Eye (tissue), 1 donor: ENCODE data around the gene CEMP1.
"Not testable (repeated sequence)": the region's sequence is repeated elsewhere in the genome, so short reads cannot be mapped to it uniquely, and the experiment has no call there.

Source experiments
- DNase-seq: peaks from one replicate; pipeline ENCODE4 v3.0.0-alpha.2; 2015

CEMP1 gene

DNA sequence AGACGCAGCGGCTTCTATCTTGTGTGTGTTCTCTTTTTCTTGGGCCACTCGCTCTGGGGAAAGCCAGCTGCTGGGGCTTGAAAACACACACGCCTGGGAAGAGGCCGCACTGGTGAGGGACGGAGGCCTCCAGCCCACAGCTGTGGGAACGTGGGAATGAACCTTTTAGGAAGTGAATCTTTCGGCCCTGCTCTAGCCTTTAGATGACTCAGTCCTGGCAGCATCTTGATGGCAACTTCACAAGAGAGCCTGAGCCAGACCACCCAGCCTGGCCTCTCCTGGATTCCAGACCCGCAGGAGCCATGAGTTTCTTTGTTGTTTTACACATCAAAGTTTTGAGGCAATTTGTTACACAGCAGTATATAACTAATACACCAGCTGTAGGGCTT, 4.4 kb upstream of the CEMP1 start:
- no peak for DNase-seq

DNA sequence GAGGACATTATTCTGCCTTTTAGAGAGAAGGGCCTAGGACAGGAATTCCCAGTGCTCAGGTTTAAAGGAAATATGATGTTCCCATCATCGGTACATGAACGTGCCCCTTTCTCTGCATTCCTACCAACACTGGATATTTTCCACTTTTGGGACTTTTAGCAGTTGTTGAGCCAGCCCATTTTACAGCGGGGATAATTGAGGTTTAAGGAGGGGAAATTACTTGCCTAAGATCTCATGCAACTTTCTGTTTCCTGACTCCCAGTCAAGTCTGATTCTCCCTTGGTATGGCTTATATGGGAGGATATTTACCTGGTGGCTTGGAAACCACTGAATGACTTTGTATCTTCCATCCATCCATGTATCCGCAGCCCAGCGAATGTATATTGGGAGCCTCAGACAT, 3.1 kb upstream of the CEMP1 start:
- DNase-seq: not testable (repeated sequence)

DNA sequence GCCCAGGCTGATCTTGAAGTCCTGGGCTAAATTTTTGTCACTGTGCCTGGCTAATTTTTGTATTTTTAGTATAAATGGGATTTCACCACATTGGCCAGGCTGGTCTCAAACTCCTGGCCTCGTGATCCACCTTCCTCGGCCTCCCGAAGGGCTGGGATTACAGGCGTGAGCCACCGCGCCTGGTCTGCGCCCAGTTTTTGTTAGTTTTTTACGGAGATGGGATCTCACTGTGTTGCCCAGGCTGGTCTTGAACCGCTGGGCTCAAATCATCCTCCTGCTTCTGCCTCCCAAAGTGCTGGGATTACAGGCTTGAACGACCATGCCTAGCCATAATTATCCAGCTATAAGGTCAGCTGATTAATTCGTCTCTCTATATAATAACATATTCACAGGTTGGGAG, 2.7 kb upstream of the CEMP1 start:
- no peak for DNase-seq

DNA sequence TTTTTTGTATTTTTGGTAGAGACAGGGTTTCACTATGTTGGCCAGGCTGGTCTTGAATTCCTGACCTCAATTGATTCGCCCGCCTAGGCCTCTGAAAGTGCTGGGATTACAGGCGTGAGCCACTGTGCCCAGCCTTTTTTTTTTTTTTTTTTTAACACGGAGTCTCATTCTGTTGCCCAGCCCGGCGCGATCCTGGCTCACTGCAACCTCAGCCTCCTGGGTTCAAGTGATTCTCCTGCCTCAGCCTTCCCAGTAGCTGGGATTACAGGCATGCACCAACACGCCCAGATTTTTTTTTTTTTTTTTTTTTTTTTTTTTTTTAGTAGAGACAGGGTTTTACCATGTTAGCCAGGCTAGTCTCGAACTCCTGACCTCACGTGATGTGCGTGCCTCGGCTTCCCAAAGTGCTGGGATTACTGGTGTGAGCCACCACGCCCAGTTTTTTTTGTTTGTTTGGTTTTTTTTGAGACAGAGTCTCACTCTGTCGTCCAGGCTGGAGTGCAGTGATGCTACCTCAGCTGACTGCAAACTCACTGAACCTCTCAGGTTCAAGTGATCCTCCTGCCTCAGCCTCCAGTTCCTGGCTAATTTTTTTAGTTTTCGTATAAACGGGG, 2.0 kb upstream of the CEMP1 start:
- DNase-seq: not testable (repeated sequence)

DNA sequence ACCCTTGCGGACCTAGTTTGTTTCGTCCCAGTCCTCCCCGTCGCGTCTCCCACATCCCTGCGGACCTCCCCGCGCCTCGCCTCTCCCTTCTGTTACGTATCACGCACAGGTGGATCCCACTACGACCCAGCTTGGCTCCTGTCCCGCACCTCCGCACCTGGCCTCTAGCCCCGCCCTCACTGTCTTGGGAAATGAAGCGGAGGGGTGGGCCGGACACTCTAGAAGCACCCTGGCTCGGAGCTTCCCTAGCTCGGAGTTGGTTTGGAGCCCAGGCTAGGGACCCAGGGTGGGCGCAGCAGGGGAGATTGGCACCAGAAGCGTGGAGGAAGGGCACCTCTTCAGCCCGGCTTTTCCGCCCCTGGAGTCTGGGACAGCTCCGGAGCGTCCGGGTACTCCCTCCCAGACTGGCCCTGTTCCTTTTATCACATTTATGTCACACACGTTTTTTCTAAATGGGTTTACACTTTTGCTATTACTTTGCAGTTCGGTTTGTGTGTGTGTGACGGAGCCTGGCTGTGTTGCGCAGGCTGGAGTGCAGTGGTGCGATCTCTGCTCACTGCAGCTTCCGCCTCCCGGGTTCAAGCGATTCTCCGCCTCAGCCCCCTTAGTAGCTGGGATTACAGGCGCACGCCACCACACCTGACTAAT, 1.4 kb upstream of the CEMP1 start:
- peak; percentile 83 for DNase-seq

DNA sequence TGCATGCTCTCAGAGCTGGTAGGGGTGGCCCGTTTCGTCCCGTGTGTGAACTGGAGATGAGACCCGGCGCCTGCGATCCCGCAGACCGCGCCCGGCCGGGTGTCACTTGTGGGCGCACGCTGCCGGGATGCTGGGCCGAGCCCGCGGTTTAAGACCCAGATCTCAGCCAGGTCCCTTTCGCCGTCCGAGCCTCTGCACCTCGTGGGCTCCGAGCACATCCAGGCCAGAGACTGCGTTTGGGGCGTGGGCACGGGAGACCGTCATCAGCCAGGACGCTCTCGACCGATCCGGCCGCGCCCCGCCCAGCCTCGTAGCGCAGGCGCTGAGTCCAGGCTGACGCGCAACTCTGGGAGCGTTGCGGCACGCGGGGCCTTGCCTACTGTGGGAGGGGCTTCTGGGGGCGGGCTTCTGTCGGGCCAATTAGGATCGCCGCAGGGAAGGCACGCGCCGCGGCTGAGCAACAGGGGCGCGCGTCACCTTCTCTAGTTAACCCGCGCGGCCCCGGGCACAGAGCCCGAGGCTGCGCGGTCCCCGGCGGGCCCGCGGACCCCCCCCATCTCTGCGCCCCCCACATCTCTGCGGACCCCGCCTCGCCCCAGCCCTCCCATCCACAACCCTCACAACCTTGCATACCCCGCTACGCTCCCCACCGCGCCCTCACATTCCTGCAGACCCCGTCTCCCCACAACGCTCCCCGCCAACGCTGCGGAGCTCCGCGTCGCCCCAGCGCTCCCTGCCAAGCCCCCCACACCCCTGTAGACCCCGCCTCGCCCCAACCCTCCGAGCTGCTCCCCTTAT, 687 bp upstream of the CEMP1 start:
- DNase-seq: peak; percentile 98

DNA sequence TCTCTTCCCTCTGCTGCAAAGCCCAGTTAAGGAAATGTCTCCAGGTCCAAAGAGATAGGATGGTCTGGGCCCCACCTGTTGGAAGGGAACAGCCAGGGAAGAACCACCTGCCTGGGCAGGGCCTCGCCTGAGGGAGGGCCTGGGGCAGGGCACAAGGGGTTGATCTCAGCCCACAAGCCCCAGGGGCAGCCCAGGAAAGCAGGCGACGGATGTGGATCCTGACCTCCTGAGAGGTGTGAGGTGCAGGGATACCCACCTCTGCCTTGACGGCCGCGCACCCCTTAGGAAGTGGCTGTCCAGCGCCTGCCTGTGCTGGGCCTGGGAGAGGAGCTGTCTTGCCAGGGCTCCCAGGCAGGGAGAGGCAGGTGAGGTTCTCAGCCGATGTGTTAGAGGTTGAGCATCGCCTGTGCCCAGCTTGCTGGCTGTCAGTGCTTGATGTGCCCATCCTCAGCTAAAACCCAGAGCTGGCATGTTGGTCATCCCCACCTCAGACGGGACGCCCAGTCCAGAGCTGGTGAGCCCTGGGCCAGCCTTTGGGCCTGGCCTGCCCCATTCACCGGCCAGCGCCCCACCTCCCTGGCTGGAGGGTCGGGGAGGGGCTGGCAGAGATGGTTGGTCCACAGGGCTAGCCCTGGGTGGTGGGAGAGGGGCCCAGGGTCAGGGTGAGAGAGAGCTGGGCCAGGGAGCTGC, 434 bp downstream of the CEMP1 start:
- no peak for DNase-seq

DNA sequence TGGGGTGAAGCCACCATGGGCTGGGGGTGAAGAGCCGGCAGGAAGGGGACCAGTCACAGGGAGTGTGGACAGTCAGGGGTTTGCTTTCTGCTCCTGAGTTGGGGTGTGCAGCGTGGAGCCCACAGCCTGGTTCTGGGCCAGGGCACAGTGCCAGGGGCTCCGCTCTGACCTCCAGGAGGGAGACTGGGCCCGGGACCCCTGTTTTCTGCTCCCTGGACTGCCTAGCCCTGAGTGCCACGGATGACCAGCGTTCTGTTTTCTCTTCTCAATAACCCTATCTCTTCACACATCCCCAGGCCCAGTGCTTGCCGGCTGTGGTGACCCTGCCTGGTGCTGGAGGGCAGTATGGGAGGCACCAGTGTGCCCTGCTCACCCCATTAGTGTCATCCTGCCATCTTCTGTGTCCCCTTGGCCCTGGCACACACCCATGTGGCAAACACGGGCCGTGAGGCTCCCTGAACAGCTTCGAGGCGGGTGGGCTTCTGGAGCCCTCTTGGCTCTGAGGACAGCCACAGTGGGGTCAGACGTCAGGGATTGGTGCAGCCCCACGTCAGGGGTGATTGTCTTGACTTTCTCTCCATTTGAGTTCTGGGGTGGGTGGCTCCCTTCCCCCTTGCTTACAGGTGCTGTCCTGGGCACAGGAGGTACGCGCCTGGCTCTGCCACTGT, 1.1 kb downstream of the CEMP1 start:
- DNase-seq: no peak

DNA sequence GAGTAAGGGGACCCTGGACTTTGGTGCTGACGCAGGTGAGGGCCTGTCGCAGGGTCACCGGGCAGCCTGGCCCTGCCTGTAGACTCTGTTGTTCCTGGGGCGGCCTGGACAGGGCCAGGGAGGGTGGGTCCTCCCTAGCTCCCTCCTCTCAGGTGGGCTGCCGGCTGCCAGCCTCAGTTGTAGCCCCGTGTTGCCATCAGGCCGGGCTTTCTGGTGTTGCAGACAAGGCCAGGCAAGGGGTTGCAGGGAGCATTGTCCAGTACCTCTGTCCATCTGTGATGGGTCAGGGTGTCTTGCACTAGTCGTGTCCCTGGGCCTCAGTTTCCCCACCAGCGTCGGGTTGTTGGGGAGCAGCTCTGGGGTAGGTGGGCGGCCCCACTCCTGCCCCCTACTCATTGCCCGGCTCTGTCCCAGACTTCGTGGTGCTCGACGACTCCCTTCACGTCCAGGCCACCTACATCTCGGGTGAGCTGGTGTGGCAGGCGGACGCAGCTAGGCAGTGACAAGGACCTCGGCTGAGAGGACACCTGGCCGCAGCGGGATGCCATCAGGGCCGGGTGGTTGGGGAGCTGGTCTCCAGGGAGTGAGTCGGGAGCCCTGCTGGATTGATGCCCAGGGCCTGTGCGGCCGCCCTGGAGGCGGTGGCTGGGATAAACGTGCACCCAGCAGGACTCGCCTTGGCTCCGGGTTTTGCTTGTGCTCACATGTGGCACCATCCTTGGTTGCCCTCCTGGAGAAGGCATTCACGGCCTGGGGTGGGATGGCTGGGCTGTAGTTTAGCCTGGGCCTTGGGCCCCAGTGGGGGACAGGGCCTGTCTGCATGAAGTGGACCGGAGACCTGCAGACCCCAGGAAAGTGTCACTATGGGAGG, 1.9 kb downstream of the CEMP1 start:
- DNase-seq: no peak

DNA sequence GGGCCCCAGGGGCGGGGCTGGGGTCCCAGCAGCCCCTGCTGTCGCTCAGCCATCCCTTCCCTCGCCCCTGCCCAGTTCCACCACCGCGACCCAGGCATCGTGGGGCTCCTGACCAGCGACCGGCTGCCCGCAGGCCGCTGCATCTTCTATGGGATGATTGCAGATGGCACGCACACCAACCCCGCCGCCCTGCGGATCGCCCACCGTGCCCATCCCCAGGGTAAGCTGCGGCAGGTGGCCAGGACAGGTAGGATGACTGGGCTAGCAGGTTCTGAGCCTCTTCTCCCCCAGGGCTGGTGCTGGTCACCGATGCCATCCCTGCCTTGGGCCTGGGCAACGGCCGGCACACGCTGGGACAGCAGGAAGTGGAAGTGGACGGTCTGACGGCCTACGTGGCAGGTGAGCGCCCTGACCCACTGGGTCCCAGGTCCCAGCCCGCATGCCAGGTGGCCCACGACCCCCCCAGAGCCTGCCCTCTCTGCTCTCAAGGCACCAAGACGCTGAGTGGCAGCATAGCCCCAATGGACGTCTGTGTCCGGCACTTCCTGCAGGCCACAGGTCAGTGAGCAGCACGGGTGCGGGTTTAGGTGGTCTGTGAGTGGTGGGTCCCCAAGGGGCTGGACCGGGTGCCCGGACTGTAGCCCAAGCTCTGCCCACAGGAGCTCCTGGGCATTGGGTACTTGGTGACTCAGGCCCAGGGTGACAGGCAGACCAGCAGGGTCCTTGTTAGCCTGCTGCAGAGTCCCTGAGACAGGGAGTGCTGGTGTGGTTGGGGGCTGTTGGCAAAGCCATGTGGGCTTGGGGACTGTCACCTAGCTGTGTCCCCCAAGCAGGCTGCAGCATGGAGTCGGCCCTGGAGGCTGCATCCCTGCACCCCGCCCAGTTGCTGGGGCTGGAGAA, 2.8 kb downstream of the CEMP1 start:
- no peak for DNase-seq

DNA sequence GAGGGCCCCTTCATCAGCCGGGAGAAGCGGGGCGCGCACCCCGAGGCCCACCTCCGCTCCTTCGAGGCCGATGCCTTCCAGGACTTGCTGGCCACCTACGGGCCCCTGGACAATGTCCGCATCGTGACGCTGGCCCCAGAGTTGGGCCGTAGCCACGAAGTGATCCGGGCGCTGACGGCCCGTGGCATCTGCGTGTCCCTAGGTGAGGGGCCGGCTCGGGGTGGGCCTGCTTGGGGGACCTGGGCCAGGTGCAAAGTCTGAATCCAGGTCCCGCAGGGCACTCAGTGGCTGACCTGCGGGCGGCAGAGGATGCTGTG, 3.5 kb downstream of the CEMP1 start:
- no peak for DNase-seq

DNA sequence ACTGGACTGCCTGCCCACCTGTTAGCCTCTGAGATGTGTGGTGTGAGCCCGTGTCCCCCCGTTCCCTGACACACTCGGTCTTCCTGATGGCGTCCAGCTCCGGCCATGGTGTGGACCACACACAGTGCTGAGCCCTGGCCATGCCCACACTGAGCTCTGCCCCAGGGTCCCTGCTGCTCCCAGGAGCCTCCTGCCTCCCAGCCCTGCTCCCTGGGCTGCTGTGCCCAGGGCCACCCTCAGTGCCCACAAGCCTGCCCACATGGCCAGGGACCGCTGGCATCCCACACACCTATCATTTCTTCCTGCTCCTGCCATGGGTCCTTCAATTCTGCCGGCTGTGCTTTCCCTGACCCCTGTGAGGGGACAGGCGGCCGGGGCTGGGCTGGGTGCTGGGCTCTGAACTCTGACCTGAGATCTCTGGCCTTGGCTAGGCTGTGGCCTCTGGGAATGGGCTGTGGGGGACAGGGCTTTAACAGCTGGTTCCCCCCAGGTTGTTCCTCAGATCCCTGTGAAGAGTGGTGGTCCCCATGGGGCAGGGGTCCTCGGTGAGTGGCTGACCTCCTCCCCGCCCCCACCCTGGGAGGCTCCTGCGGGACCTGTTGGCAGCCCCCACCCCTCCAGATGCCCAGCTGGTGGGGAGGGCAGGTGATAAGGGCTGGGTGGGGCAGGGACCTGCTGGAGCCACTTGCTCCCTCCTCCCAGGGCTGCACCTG, 4.0 kb downstream of the CEMP1 start:
- no peak for DNase-seq

DNA sequence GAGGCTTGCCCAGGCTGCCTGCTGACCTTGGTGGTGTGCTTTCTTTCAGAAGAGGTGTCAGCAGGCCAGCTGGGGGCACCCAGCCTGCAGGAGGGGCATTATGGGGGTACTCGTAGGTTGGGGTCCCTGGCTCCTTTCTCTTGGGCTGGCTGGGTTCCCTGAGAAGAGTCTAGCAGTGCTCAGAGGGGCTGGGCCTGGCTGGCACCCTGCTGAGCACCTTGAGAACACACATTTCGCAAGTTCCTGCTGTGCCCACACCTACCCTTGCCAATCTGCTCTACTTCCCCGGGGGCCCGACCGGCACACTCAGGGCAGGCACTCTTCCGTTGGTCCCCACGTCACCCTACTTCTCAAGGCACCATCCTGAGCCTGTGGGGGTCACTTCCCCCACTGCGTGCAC, 5.1 kb downstream of the CEMP1 start:
- DNase-seq: no peak

DNA sequence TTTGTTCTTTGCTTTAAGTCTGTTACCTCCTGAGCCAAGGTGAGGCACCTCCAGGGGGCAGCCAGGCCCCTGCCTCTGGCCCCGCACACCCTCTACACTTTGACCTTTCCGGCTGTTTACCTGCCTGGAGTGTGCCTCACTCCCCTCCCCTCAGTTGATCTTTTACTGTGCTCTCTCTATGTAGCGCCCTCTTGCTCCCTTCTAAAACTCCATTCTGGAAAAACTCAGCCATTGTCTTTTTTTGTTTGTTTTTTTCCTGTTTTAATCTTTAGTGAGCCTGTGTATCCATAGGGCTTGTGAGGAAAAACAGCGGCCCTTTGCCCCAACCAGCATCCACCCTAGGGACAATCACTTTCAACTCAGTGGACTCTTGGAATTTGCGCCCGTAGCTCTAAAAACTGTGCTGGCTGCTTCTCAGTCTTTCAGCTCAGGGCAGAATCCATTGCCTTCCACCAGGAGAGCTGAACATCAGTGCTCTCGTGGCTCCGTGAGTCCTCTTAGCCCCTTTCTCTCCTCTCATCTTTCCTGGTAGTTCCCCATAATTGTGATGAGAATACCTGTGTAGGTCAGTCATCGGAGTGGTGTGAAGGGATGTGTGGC, 6.8 kb downstream of the CEMP1 start:
- DNase-seq: no peak

DNA sequence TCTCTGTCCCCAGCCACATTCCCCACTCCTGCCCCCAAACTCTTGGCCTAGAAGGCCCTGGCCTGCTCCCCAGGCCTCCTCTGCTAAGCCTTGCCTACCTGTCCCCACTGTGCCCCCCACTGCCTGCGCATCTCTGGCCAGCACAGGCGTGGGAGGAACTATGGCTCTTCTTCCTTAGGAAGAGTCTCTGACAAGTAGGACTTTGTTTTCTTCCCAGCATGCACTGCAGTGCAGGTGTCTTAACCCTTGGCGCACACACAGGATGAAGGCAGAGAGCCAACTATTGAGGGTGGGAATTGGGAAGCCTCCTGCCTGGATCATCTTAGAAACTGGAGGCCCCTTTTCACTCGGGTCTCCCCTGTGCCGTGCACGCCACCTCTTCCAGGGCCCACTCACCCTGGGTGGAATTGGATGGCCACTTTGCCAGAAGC, 7.4 kb downstream of the CEMP1 start:
- DNase-seq: no peak

DNA sequence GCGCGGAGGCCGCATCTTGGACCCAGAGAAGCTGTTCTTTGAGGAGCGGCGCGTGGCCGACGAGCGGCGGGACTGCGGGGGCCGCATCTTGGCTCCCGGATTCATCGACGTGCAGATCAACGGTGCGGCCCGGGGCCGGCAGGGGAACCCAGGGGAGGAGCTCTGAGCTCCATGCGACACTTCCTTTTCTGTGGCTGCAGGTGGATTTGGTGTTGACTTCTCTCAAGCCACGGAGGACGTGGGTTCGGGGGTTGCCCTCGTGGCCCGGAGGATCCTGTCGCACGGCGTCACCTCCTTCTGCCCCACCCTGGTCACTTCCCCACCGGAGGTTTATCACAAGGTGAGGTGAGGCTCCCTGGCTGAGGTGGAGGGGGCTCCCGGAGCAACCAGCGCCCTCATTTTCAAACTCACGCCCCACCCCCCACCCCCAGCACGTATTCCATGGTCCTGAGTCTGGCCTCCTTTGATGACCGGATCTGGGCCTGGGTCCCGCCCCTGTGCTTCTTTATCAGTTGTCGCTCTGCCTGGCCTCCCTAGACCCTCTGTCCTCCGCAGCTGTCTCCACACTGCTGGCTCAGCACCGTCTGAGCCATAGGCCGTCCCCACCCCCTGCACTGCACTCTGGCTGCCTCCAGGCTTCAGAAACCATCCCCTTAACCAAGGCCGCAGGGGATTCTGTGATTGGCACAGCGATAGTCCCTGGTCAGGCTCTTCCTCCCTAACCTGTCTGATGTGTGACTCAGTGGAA, 10.2 kb downstream of the CEMP1 start:
- DNase-seq: no peak

DNA sequence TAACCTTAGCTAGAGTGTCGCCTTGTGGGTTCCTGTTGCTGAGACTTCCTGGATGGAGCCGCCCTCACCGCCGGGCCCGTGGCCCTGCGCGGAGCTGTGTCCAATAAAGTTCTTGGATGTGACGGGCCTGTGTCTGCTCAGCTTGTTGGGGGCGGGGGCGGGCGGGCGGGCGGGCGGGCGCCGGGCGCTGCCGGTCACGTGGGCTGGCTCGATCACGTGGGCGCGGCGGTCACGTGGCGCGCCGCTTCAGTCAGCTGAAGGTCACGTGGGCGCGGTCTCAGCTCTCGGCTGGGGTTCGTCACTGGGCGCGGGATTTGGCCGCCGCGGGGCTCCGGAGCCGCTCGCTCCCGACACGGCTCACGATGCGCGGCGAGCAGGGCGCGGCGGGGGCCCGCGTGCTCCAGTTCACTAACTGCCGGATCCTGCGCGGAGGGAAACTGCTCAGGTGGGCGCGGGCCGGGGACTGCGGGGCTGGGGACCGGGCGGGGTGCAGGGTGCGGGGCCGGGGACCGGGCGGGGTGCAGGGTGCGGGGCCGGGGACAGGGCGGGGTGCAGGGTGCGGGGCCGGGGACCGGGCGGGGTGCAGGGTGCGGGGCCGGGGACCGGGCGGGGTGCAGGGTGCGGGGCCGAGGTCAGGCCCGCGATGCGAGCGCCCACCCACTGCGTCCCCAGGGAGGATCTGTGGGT, 11.0 kb downstream of the CEMP1 start, which contains the start of gene AMDHD2:
TSS of gene AMDHD2 (plus strand) at position 275 of the 687 bp plus-strand sequence. CDS start at position 363, 88 bp downstream.
- peak; percentile 95 for DNase-seq

DNA sequence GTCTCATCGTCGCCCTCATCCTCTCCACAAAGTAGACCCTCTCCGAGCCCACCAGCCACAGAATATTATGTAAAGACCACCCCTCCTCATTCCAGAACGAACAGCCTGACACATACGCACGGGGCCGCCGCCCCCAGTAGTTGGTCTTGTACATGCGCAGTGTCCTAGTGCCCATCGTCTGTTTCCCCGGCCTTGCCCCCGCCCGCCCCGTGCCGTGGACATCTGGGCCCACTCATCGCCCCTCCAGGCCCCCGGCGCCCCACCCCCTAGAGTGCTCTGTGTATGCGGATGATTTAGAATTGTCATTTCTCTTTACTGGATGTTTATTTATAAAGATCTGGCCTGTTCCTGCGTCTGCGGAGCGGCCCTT, 11.5 kb downstream of the CEMP1 start:
- DNase-seq: no peak
